ENCODE results near the gene PDZD2.

DNA sequence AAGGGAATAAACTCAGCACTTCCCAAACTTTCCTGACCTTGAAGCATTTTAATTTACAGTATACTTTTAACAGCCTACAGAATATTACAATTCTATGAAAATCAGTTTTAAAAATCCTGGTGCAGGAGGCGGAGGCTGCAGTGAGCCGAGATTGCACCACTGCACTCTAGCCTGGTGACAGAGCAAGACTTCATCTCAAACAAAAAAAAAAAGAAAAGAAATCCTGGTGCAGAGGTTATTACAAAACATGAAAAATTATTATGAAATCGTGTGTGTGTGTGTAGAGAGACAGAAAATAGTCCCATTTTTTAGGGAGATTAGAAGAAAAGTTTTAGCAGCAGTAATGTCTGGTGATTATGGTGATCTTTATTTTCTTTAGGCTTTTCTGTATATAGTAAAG is 508.3 kb downstream of the PDZD2 start:
- no peak for TF ChIP-seq CTCF (IDR thresholded peaks at IDR 0.05; ENCODE audit: borderline replicate concordance, extremely low read depth, low read length, poor library complexity, severe bottlenecking)
- TF ChIP-seq EZH2 (IDR thresholded peaks at IDR 0.05; ENCODE audit: borderline replicate concordance, low read depth, low read length, severe bottlenecking), result no peak
